Uterus (tissue), 2 donors: ENCODE results near the gene SPATA1.

Source experiments
- POLR2A ChIP-seq, 2 donors: fragments of 450-650 bp; IDR thresholded peaks; one replicate each; pipeline ENCODE4 v1.6.1; 2016; ENCODE audit warnings: antibody characterized with exemption in 2 of 2, mild to moderate bottlenecking in 1 of 2, moderate library complexity in 1 of 2
- TF ChIP-seq, protein P1 (sequence below), 4 experiments: fragments of 200-600 bp in 2 of 4; fragments of 450-650 bp in 2 of 4; sonication (generic) in 2 of 4; IDR thresholded peaks; one replicate each; pipeline ENCODE4 v1.5.1; 2016 to 2019; ENCODE audit warnings: antibody characterized with exemption in 4 of 4, mild to moderate bottlenecking in 2 of 4, moderate library complexity in 1 of 4

DNA sequence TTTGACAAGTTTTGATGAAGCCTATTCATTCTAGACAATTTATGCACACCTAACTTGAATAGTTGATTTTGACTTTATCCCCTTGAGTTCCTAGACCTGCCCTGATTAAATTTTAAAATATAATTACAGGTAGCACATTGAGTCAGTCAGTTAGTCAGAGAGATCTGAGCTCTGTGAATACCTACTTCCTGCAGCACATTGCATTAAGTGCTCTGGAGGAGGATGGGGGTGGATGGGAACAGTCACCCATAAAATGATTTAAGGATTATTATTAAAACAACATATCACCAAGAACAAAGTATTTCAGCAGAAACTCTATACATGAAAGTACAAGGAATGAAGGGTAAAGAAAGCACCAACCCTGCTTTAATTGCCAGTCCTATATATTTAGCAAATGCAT is 38.9 kb upstream of the SPATA1 start:
- TF ChIP-seq, protein P1, sequence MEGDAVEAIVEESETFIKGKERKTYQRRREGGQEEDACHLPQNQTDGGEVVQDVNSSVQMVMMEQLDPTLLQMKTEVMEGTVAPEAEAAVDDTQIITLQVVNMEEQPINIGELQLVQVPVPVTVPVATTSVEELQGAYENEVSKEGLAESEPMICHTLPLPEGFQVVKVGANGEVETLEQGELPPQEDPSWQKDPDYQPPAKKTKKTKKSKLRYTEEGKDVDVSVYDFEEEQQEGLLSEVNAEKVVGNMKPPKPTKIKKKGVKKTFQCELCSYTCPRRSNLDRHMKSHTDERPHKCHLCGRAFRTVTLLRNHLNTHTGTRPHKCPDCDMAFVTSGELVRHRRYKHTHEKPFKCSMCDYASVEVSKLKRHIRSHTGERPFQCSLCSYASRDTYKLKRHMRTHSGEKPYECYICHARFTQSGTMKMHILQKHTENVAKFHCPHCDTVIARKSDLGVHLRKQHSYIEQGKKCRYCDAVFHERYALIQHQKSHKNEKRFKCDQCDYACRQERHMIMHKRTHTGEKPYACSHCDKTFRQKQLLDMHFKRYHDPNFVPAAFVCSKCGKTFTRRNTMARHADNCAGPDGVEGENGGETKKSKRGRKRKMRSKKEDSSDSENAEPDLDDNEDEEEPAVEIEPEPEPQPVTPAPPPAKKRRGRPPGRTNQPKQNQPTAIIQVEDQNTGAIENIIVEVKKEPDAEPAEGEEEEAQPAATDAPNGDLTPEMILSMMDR (IDR thresholded peaks at IDR 0.05), result no peak
- no peak for TF ChIP-seq POLR2A (IDR thresholded peaks at IDR 0.05)
